HG03064 (cell line): ENCODE measurements around the gene RPL13A.

Source experiments
- ATAC-seq: cut with Tn5 transposase; IDR thresholded peaks from one replicate; pipeline ENCODE4 v1.9.1; 2021; ENCODE audit warnings: low read depth; ENCODE audit not compliant: unreplicated experiment

The RPL13A gene

GRCh38 chr19:49479975-49480628 lies 7.3 kb upstream of the RPL13A start:
- ATAC-seq = no peak

- ATAC-seq = no peak
These were observed 6.3 kb upstream of the RPL13A start for GRCh38 chr19:49481020-49481683.

- no peak for ATAC-seq
These were observed 1.2 kb upstream of the RPL13A start for GRCh38 chr19:49486232-49486631.

GRCh38 chr19:49486710-49487276 lies 615 bp upstream of the RPL13A start:
- no peak for ATAC-seq

- no peak for ATAC-seq
These were observed 846 bp downstream of the RPL13A start for GRCh38 chr19:49488046-49488862.

- no peak for ATAC-seq
These were observed 1.6 kb downstream of the RPL13A start for GRCh38 chr19:49488863-49489537.

GRCh38 chr19:49489601-49490167 lies 2.3 kb downstream of the RPL13A start:
- ATAC-seq = no peak

- no peak for ATAC-seq
These were observed 3.0 kb downstream of the RPL13A start for GRCh38 chr19:49490287-49491029.

- ATAC-seq = no peak
These were observed 3.8 kb downstream of the RPL13A start for GRCh38 chr19:49491030-49491803.

GRCh38 chr19:49491804-49492572 lies 4.6 kb downstream of the RPL13A start:
- no peak for ATAC-seq

GRCh38 chr19:49492573-49493405 lies 5.4 kb downstream of the RPL13A start:
- ATAC-seq = no peak

- no peak for ATAC-seq
These were observed 9.2 kb downstream of the RPL13A start for GRCh38 chr19:49496574-49497008.

- ATAC-seq = no peak
These were observed 9.8 kb downstream of the RPL13A start for GRCh38 chr19:49497047-49497788.

- ATAC-seq = no peak
These were observed 10.3 kb downstream of the RPL13A start for GRCh38 chr19:49497789-49498103.

- no peak for ATAC-seq
These were observed 11.1 kb downstream of the RPL13A start for GRCh38 chr19:49498475-49498874.

- no peak for ATAC-seq
These were observed 11.7 kb downstream of the RPL13A start for GRCh38 chr19:49499030-49499670.
